GM19043 (cell line): ENCODE data around the gene ME3.

Experiments used
- ATAC-seq: cut with Tn5 transposase; IDR thresholded peaks from one replicate; pipeline ENCODE4 v1.9.1; 2021; ENCODE audit warnings: low read depth; ENCODE audit not compliant: unreplicated experiment

The ME3 gene

GRCh38 chr11:86500500-86501140, 171.8 kb downstream of the ME3 start:
- ATAC-seq = no peak

- no peak for ATAC-seq
Observed at GRCh38 chr11:86499723-86500129, 172.7 kb downstream of the ME3 start.

- ATAC-seq = no peak
Observed at GRCh38 chr11:86497836-86498235, 174.6 kb downstream of the ME3 start.

- no peak for ATAC-seq
Observed at GRCh38 chr11:86497310-86497709, 175.1 kb downstream of the ME3 start.

GRCh38 chr11:86495351-86495750, 177.1 kb downstream of the ME3 start:
- ATAC-seq = no peak

GRCh38 chr11:86492370-86493010, 179.9 kb downstream of the ME3 start:
- ATAC-seq = no peak

GRCh38 chr11:86491027-86491426, 181.4 kb downstream of the ME3 start:
- no peak for ATAC-seq

GRCh38 chr11:86490582-86490981, 181.8 kb downstream of the ME3 start:
- ATAC-seq = no peak

- no peak for ATAC-seq
Observed at GRCh38 chr11:86489442-86489841, 183.0 kb downstream of the ME3 start.

- ATAC-seq = no peak
Observed at GRCh38 chr11:86488553-86488952, 183.9 kb downstream of the ME3 start.

GRCh38 chr11:86487671-86488070, 184.7 kb downstream of the ME3 start:
- ATAC-seq = no peak

GRCh38 chr11:86486261-86487030, 186.0 kb downstream of the ME3 start:
- no peak for ATAC-seq

- no peak for ATAC-seq
Observed at GRCh38 chr11:86484795-86485166, 187.6 kb downstream of the ME3 start.

GRCh38 chr11:86483940-86484794, 188.2 kb downstream of the ME3 start:
- no peak for ATAC-seq

GRCh38 chr11:86483610-86483939, 188.8 kb downstream of the ME3 start:
- ATAC-seq = no peak

- no peak for ATAC-seq
Observed at GRCh38 chr11:86482692-86483091, 189.7 kb downstream of the ME3 start.

- no peak for ATAC-seq
Observed at GRCh38 chr11:86481399-86481798, 191.0 kb downstream of the ME3 start.

GRCh38 chr11:86478348-86478747, 194.1 kb downstream of the ME3 start:
- ATAC-seq = no peak

- ATAC-seq = no peak
Observed at GRCh38 chr11:86477495-86478155, 194.8 kb downstream of the ME3 start.

GRCh38 chr11:86476109-86476861, 196.1 kb downstream of the ME3 start:
- ATAC-seq = no peak
